GM10847 (cell line): ENCODE data around the gene BLNK.
A peak's percentile ranks its signal among the peaks of the same experiment; 100 is the strongest.

Experiments
- POLR2A ChIP-seq: IDR thresholded peaks from 2 replicates; pipeline ENCODE4 v1.6.1; 2011; ENCODE audit not compliant: insufficient read length; ENCODE audit errors: extremely low read depth

Gene BLNK

GRCh38 chr10:96271016-96271815 is at the start of gene BLNK:
BLNK (minus strand) TSS chr10:96271569; CDS start chr10:96271398, 171 bp downstream.
- peak; percentile 91 for TF ChIP-seq POLR2A

- TF ChIP-seq POLR2A: no peak
Observed at GRCh38 chr10:96319754-96320474, 48.5 kb upstream of the BLNK start.

DNA sequence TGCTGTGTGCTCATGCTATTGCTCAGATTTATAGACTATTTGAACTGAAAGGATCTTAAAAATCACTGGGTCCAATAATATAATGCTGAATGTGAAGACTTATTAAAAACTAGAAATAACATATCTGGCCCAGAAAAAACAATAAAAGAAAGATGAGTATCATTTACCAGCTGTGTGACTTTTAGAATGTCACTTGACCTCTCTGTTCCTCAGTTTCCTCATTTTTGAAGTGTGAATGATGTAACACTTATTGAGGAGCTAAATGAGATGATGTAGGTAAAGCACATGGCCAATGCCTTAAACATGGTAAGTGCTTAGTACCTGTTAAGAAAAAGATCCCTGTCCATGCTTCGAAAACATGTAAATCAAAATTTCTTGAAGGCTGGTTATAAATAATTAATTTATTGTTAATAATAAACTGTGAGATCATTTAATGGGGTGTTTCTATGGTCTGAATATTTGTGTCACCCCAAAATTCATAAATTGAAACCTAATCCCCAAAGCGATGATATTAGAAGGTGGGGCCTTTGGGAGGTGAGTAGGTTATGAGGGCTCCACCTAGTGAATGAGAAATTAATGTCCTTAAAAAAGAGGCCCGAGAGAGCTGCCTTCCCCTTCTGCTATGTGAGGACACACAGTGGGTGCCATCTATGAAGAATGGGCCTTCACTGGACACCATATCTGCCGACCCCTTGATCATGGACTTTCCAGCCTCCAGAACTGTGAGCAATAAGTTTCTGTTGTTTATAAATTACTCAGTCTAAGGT is 45.9 kb upstream of the BLNK start:
- no peak for TF ChIP-seq POLR2A

GRCh38 chr10:96313344-96313743 is 42.0 kb upstream of the BLNK start:
- TF ChIP-seq POLR2A: no peak

GRCh38 chr10:96311180-96311715 is 39.9 kb upstream of the BLNK start:
- no peak for TF ChIP-seq POLR2A

DNA sequence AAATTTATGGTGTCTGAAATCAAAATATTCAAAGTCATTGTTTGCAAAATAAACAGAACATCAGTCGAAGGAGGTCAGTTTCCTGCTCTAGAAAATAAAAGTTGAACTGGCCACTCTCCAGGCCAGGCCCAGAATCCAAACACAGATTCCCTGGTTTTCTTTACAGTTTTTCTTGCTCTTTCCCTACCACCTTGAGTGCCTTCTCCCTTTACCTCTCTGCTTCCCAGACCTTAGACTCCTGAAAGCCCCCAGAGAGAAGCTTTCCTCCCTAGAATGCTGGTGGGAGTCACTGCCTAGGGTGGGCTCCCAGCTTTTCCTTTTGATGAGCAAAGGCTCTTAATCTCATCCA is 38.9 kb upstream of the BLNK start:
- TF ChIP-seq POLR2A: no peak

DNA sequence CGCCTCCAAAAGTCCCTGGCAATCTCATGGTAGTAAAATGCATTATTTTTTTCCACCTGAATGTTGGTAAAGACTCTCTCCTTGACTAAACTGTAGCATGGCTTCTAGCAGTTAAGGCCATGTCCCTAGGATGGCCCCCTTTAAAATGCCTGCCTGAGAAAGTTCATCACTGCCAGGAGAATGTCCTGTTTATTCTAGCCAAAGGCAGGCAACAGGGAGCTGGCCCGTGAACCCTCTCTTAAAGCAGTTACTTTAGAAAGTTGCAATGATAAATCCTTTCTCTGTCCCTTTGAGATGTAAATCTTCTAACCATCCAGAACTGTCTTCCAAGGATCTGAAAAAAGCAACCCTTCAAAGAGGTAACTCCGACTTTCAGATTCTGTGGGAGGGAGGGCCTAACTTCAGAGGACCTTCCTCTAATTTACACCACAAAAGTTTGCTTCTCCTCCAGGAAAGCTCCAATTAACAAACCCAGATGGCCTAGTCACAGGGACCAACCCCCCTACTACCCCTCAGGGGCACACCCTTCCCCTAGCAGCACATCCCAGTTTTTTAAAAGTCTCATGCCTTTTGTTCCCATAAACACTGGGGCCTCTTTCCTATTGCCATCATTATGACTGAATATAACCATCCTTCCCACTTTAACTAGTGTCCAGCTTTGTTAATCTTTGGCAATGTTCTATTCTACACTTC is 38.4 kb upstream of the BLNK start:
- TF ChIP-seq POLR2A: no peak

GRCh38 chr10:96306516-96306915 is 35.1 kb upstream of the BLNK start:
- no peak for TF ChIP-seq POLR2A

DNA sequence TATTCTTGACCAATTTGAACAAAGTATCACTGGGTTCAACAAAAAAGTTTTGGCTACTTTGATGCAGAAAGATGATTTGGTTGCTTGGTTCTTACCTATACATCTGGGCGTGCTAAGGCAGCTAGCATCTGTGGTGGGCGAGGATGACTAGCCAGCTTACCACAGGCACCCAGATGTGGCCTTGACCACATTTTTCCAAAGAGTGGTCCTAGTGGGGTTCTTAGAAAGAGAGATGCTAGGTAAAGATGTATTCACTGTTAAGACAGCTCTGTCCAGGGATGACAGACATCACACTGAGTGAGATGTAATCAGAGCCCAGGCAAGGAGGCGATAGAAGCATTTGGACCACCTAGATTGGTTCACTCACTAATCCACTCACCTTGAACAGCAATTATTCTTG is 33.6 kb upstream of the BLNK start:
- TF ChIP-seq POLR2A: no peak

GRCh38 chr10:96304230-96304629 is 32.9 kb upstream of the BLNK start, which contains the start of gene DNTT:
DNTT (plus strand) TSS chr10:96304434; CDS start chr10:96304498, 64 bp downstream.
- no peak for TF ChIP-seq POLR2A

DNA sequence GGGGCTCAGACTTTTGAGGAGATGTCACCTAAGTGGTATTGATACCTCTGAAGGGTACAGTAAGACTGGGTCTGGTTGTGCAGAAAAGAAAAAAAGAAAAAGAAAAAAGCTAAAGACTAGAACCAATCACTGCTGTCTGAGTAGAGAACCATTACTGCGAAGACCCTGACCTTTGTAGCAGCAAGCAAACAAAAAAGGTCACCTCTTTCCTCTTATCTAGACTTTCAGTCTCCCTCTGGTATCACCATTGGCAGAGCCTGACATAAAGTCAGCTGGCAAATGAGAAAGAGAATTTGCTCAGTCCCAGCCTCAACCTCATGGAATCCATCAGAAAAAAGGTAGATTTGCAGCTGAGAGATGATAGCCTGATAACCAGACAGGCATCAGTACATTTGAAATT is 30.2 kb upstream of the BLNK start:
- TF ChIP-seq POLR2A: no peak

GRCh38 chr10:96299383-96299782 is 28.0 kb upstream of the BLNK start:
- no peak for TF ChIP-seq POLR2A

- TF ChIP-seq POLR2A: no peak
Observed at GRCh38 chr10:96298362-96298761, 27.0 kb upstream of the BLNK start.

GRCh38 chr10:96297486-96297885 is 26.1 kb upstream of the BLNK start:
- TF ChIP-seq POLR2A: no peak

GRCh38 chr10:96295475-96295874 is 24.1 kb upstream of the BLNK start:
- TF ChIP-seq POLR2A: no peak
